ENCODE data around the gene TPCN2. TPM values are rescaled to one million over a fixed set of nuclear protein-coding genes. Genes with fewer than 3 reads are reported as not detected.

The TPCN2 gene
- total RNA-seq, 1 experiment from 2014 or later = 28.9 TPM

DNA sequence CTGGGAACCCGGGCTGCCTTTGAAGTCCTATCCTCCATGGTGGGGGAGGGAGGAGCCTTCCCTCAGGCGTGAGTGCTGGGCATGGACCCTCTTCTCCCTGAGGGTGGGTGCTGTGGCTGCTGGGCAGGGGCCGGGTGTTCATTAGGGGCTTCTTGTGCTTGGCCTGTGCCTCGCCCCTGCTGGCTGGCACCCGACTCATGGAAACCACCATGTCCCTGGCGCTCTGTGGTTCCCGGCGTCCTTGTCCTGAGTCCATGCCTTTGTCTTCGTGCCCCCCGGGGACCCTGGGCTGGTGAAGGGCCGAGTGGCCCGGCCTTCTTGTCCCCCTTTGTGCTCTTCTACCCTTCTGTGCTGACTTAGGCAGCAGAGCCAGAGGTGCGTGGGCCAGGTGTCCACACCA is 23.2 kb downstream of the TPCN2 start:
- DNase-seq (ENCODE audit: low spot score) = no peak
- Histone ChIP-seq H3K9me3 (ENCODE audit: low read depth, low read length, poor library complexity, severe bottlenecking) (no peaks in the 10 kb centered on the region), H3K27me3 (replicated peaks; ENCODE audit: insufficient read depth, low read depth, low read length, poor library complexity) (no peaks in the 10 kb centered on the region), H3K36me3 (ENCODE audit: insufficient read depth, low read length, poor library complexity, severe bottlenecking) (peaks cover 10% of the 10 kb centered on the region), H3K4me1 (ENCODE audit: insufficient read depth, low read length, poor library complexity, severe bottlenecking) (no peaks in the 10 kb centered on the region), H3K4me3 (ENCODE audit: low read depth, low read length, poor library complexity, severe bottlenecking) (no peak overlapping the region), H3K27ac (ENCODE audit: low read depth, low read length, poor library complexity, severe bottlenecking) (peak overlapping the region; percentile 10)
- CTCF ChIA-PET = no interaction called here
- TF ChIP-seq, protein P1, sequence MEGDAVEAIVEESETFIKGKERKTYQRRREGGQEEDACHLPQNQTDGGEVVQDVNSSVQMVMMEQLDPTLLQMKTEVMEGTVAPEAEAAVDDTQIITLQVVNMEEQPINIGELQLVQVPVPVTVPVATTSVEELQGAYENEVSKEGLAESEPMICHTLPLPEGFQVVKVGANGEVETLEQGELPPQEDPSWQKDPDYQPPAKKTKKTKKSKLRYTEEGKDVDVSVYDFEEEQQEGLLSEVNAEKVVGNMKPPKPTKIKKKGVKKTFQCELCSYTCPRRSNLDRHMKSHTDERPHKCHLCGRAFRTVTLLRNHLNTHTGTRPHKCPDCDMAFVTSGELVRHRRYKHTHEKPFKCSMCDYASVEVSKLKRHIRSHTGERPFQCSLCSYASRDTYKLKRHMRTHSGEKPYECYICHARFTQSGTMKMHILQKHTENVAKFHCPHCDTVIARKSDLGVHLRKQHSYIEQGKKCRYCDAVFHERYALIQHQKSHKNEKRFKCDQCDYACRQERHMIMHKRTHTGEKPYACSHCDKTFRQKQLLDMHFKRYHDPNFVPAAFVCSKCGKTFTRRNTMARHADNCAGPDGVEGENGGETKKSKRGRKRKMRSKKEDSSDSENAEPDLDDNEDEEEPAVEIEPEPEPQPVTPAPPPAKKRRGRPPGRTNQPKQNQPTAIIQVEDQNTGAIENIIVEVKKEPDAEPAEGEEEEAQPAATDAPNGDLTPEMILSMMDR (conservative IDR thresholded peaks at IDR 0.05; ENCODE audit: low read depth, low read length) = no peak
- no peak for TF ChIP-seq EZH2 (IDR thresholded peaks at IDR 0.05; ENCODE audit: borderline replicate concordance, low read depth, low read length, poor library complexity, severe bottlenecking)
- POLR2A ChIA-PET (ENCODE audit: low non-redundant PET) = no interaction called here
- no TSS peak for BruUV-seq (replicated peaks)
- intact Hi-C loops (cut with micrococcal nuclease; ENCODE audit: unreplicated experiment) = no loop called here

DNA sequence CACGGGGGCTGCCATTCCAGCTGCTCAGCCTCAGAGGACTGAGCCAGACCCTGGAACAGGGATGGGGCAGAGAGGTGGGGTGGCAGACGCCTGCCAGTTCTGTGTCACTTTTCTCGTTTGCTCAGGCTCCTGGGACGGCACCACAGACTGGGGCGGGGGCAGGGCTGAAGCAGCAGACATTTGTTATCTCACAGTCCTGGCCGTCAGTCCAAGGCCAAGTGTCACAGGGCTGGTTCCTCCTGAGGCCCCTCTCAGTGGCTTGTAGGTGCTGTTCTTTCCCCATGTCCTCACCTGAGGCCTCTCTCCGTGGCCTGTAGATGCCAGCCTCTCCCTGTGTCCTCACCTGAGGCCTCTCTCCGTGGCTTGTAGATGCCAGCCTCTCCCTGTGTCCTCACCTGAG is 24.7 kb downstream of the TPCN2 start:
- Histone ChIP-seq H3K27me3 (replicated peaks; ENCODE audit: insufficient read depth, low read depth, low read length, poor library complexity) (no peaks in the 10 kb centered on the region), H3K27ac (ENCODE audit: low read depth, low read length, poor library complexity, severe bottlenecking) (no peak overlapping the region), H3K36me3 (ENCODE audit: insufficient read depth, low read length, poor library complexity, severe bottlenecking) (peaks cover 12% of the 10 kb centered on the region), H3K4me3 (ENCODE audit: low read depth, low read length, poor library complexity, severe bottlenecking) (no peak overlapping the region), H3K9me3 (ENCODE audit: low read depth, low read length, poor library complexity, severe bottlenecking) (no peaks in the 10 kb centered on the region), H3K4me1 (ENCODE audit: insufficient read depth, low read length, poor library complexity, severe bottlenecking) (no peaks in the 10 kb centered on the region)
- POLR2A ChIA-PET (ENCODE audit: low non-redundant PET) = no interaction called here
- no TSS peak for BruUV-seq (replicated peaks)
- intact Hi-C loops (cut with micrococcal nuclease; ENCODE audit: unreplicated experiment) = no loop called here
- CTCF ChIA-PET = no interaction called here
- DNase-seq (ENCODE audit: low spot score) = no peak
- TF ChIP-seq, protein P1 (conservative IDR thresholded peaks at IDR 0.05; ENCODE audit: low read depth, low read length) = no peak
- TF ChIP-seq EZH2 (IDR thresholded peaks at IDR 0.05; ENCODE audit: borderline replicate concordance, low read depth, low read length, poor library complexity, severe bottlenecking) = no peak

DNA sequence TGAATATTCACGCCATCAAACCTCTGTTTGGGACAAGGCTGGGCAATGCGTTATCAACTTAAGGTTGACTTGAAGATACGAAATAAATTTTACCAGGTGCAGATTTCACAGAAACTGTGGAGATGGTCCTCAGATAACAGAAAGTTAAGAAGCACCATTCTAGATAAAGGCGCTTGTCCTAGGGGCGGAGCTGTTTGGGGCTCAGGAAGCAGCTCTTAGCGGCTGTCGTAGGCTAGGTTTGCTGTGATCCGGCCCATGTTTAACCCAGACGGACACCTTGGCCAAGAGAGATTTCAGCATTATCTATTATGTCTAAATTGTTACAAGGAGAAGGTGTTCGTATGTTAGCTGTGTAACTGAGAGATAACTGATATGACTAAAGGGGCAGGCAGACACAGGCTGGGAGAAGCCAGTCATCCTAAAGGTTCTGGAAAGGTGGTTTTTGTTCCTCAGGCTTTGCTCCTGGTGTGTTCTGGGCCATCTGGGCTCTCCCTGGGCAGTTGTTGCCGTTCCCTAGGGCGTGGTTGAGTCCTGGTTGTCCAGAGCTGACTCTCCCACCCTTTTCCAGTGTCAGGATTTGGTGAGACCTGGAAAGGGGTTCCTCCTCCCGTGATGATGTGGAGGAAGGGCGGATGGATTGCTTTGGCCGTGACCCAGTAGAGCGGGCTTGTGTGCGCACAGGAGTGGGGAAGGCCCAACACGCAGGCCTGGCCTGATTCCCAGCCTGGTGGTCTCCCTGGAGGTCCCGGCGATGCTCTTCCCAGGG is 25.8 kb downstream of the TPCN2 start:
- Histone ChIP-seq H3K36me3 (ENCODE audit: insufficient read depth, low read length, poor library complexity, severe bottlenecking) (peaks cover 21% of the 10 kb centered on the region), H3K27ac (ENCODE audit: low read depth, low read length, poor library complexity, severe bottlenecking) (no peak overlapping the region), H3K4me3 (ENCODE audit: low read depth, low read length, poor library complexity, severe bottlenecking) (no peak overlapping the region), H3K9me3 (ENCODE audit: low read depth, low read length, poor library complexity, severe bottlenecking) (no peaks in the 10 kb centered on the region), H3K4me1 (ENCODE audit: insufficient read depth, low read length, poor library complexity, severe bottlenecking) (no peaks in the 10 kb centered on the region), H3K27me3 (replicated peaks; ENCODE audit: insufficient read depth, low read depth, low read length, poor library complexity) (no peaks in the 10 kb centered on the region)
- TF ChIP-seq, protein P1 (conservative IDR thresholded peaks at IDR 0.05; ENCODE audit: low read depth, low read length) = no peak
- TF ChIP-seq EZH2 (IDR thresholded peaks at IDR 0.05; ENCODE audit: borderline replicate concordance, low read depth, low read length, poor library complexity, severe bottlenecking) = no peak
- intact Hi-C loops (cut with micrococcal nuclease; ENCODE audit: unreplicated experiment) = no loop called here
- DNase-seq (ENCODE audit: low spot score) = no peak
- BruUV-seq (replicated peaks) = no TSS peak
- ChIA-PET CTCF (no interaction called here), POLR2A (ENCODE audit: low non-redundant PET) (no interaction called here)

Data from A673 (cell line).